GM23338 (cell line): ENCODE measurements around the gene ATAD2B. TPM values are rescaled to one million over a fixed set of nuclear protein-coding genes. Genes with fewer than 3 reads are reported as not detected.

Source experiments
- ATAC-seq: fragments of 200-7000 bp; cut with Tn5 transposase; 3 replicates; pipeline ENCODE4 v1.9.1; 2020
- DNase-seq: peaks from one replicate; pipeline ENCODE4 v3.0.0-alpha.2; 2015; ENCODE audit warnings: low spot score
- H2AFZ ChIP-seq: fragments of 200-600 bp; sonication (generic); 2 replicates; pipeline ENCODE4 v1.8.0; 2016; ENCODE audit warnings: antibody characterized with exemption, mild to moderate bottlenecking, moderate library complexity
- H3F3A ChIP-seq: fragments of 200-600 bp; sonication (generic); replicated peaks from 2 replicates; pipeline ENCODE4 v1.8.0; 2017; ENCODE audit warnings: antibody characterized with exemption, mixed run types, low read depth
- H3K27ac ChIP-seq: fragments of 200-600 bp; sonication (generic); 2 replicates; pipeline ENCODE4 v1.6.1; 2016; ENCODE audit warnings: low read depth
- H3K27me3 ChIP-seq: fragments of 200-600 bp; sonication (generic); 2 replicates; pipeline ENCODE4 v1.8.0; 2016; ENCODE audit warnings: mild to moderate bottlenecking, mixed run types, moderate library complexity; ENCODE audit not compliant: insufficient read depth
- H3K36me3 ChIP-seq: fragments of 200-600 bp; sonication (generic); 2 replicates; pipeline ENCODE4 v1.8.0; 2016; ENCODE audit warnings: mild to moderate bottlenecking; ENCODE audit not compliant: insufficient read depth
- H3K4me1 ChIP-seq: fragments of 200-600 bp; sonication (generic); 2 replicates; pipeline ENCODE4 v1.8.0; 2016; ENCODE audit warnings: mild to moderate bottlenecking, moderate library complexity; ENCODE audit not compliant: insufficient read depth
- H3K4me2 ChIP-seq: fragments of 200-600 bp; sonication (generic); 2 replicates; pipeline ENCODE4 v1.7.1; 2017; ENCODE audit warnings: mixed run types
- H3K4me3 ChIP-seq: fragments of 200-600 bp; sonication (generic); 2 replicates; pipeline ENCODE4 v1.6.1; 2016; ENCODE audit warnings: mixed run types
- H3K79me2 ChIP-seq: fragments of 200-600 bp; sonication (generic); replicated peaks from 2 replicates; pipeline ENCODE4 v1.8.0; 2017; ENCODE audit warnings: mild to moderate bottlenecking; ENCODE audit not compliant: insufficient read depth
- H3K9me2 ChIP-seq: fragments of 200-600 bp; sonication (generic); 2 replicates; pipeline ENCODE4 v1.8.0; 2017; ENCODE audit not compliant: insufficient read depth
- H4K20me1 ChIP-seq: fragments of 200-600 bp; sonication (generic); replicated peaks from 2 replicates; pipeline ENCODE4 v1.8.0; 2017; ENCODE audit warnings: mild to moderate bottlenecking; ENCODE audit not compliant: insufficient read depth
- H3K27ac Mint-ChIP-seq: 2 replicates; pipeline ENCODE4 v1.8.0; 2020; ENCODE audit warnings: inconsistent platforms, mild to moderate bottlenecking, moderate library complexity, mixed read lengths
- H3K27me3 Mint-ChIP-seq: 3 replicates; pipeline ENCODE4 v1.8.0; 2022; ENCODE audit warnings: low read depth, mild to moderate bottlenecking, moderate library complexity, mixed read lengths, inconsistent platforms; ENCODE audit not compliant: insufficient read depth, poor library complexity
- H3K36me3 Mint-ChIP-seq: 3 replicates; pipeline ENCODE4 v1.8.0; 2021; ENCODE audit warnings: low read depth, mild to moderate bottlenecking, inconsistent platforms, moderate library complexity, mixed read lengths
- H3K4me1 Mint-ChIP-seq: 3 replicates; pipeline ENCODE4 v1.8.0; 2020; ENCODE audit warnings: mild to moderate bottlenecking, inconsistent platforms, mixed read lengths
- H3K4me3 Mint-ChIP-seq: 3 replicates; pipeline ENCODE4 v1.8.0; 2021; ENCODE audit warnings: moderate library complexity, mild to moderate bottlenecking, inconsistent platforms, mixed read lengths
- H3K9me3 Mint-ChIP-seq: 3 replicates; pipeline ENCODE4 v1.8.0; 2020; ENCODE audit warnings: moderate library complexity, mild to moderate bottlenecking, inconsistent platforms, mixed read lengths
- CTCF ChIP-seq, 2 experiments: fragments of 200-600 bp in 1 of 2; sonication (generic) in 1 of 2; conservative IDR thresholded peaks; 2 replicates each; pipeline versions ENCODE4 v1.5.1 to v1.6.1; 2016 to 2017; ENCODE audit warnings: antibody characterized with exemption in 2 of 2, low read depth in 2 of 2, mild to moderate bottlenecking in 2 of 2, moderate library complexity in 1 of 2
- EZH2phosphoT487 ChIP-seq: fragments of 200-600 bp; sonication (generic); IDR thresholded peaks from one replicate; pipeline ENCODE4 v1.8.1; 2018; ENCODE audit warnings: antibody characterized with exemption; ENCODE audit not compliant: unreplicated experiment
- JUNB ChIP-seq: IDR thresholded peaks from one replicate; pipeline ENCODE4 v1.6.1; 2016; ENCODE audit warnings: antibody characterized with exemption; ENCODE audit not compliant: unreplicated experiment
- ZNF114 ChIP-seq: fragments of 250-450 bp; sonication (Bioruptor Pico); IDR thresholded peaks from 2 replicates; pipeline ENCODE4 v1.5.0; 2020; ENCODE audit warnings: mild to moderate bottlenecking, moderate library complexity
- polyA plus RNA-seq: library from polyadenylated mRNA; unstranded; fragments of >200 nt; fragmentation: Nextera tagmentation; extraction: Ambion mirVana; gene quantifications from 2 replicates; pipeline ENCODE4 v1.2.1, GENCODE V29; 2016
- total RNA-seq: library from RNA; depleted of rRNA; stranded (reverse); fragments of >200 nt; shearing (Covaris generic); gene quantifications from 2 replicates; pipeline ENCODE4 v1.2.3, GENCODE V29; 2014
- TF ChIP-seq, protein P1 (sequence below): fragments of 250-450 bp; sonication (Bioruptor Pico); IDR thresholded peaks from 2 replicates; pipeline ENCODE4 v1.5.0; 2020; ENCODE audit warnings: mild to moderate bottlenecking, moderate library complexity

Gene ATAD2B
- total and polyA plus RNA-seq, 2 experiments from 2014 or later, result 12.4 to 19.3 TPM

DNA sequence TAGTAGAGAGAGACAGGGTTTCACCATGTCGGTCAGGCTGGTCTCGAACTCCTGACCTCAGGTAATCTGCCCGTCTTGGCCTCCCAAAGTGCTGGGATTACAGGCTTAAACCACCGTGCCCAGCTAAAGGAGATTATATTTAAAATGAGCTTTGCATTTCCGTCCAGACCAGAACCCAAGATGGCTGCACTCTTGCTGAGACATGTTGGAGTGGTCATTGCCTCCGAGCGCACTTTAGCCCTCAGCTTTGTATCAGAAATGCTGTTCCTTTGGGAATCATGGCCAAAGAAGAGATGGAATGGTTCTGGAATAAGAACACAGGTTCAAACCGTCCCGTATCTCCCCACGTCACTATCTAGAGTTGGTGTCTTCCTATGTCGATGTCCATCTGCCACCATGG lies 16.7 kb upstream of the ATAD2B start (continued):
- TF ChIP-seq, protein P1, sequence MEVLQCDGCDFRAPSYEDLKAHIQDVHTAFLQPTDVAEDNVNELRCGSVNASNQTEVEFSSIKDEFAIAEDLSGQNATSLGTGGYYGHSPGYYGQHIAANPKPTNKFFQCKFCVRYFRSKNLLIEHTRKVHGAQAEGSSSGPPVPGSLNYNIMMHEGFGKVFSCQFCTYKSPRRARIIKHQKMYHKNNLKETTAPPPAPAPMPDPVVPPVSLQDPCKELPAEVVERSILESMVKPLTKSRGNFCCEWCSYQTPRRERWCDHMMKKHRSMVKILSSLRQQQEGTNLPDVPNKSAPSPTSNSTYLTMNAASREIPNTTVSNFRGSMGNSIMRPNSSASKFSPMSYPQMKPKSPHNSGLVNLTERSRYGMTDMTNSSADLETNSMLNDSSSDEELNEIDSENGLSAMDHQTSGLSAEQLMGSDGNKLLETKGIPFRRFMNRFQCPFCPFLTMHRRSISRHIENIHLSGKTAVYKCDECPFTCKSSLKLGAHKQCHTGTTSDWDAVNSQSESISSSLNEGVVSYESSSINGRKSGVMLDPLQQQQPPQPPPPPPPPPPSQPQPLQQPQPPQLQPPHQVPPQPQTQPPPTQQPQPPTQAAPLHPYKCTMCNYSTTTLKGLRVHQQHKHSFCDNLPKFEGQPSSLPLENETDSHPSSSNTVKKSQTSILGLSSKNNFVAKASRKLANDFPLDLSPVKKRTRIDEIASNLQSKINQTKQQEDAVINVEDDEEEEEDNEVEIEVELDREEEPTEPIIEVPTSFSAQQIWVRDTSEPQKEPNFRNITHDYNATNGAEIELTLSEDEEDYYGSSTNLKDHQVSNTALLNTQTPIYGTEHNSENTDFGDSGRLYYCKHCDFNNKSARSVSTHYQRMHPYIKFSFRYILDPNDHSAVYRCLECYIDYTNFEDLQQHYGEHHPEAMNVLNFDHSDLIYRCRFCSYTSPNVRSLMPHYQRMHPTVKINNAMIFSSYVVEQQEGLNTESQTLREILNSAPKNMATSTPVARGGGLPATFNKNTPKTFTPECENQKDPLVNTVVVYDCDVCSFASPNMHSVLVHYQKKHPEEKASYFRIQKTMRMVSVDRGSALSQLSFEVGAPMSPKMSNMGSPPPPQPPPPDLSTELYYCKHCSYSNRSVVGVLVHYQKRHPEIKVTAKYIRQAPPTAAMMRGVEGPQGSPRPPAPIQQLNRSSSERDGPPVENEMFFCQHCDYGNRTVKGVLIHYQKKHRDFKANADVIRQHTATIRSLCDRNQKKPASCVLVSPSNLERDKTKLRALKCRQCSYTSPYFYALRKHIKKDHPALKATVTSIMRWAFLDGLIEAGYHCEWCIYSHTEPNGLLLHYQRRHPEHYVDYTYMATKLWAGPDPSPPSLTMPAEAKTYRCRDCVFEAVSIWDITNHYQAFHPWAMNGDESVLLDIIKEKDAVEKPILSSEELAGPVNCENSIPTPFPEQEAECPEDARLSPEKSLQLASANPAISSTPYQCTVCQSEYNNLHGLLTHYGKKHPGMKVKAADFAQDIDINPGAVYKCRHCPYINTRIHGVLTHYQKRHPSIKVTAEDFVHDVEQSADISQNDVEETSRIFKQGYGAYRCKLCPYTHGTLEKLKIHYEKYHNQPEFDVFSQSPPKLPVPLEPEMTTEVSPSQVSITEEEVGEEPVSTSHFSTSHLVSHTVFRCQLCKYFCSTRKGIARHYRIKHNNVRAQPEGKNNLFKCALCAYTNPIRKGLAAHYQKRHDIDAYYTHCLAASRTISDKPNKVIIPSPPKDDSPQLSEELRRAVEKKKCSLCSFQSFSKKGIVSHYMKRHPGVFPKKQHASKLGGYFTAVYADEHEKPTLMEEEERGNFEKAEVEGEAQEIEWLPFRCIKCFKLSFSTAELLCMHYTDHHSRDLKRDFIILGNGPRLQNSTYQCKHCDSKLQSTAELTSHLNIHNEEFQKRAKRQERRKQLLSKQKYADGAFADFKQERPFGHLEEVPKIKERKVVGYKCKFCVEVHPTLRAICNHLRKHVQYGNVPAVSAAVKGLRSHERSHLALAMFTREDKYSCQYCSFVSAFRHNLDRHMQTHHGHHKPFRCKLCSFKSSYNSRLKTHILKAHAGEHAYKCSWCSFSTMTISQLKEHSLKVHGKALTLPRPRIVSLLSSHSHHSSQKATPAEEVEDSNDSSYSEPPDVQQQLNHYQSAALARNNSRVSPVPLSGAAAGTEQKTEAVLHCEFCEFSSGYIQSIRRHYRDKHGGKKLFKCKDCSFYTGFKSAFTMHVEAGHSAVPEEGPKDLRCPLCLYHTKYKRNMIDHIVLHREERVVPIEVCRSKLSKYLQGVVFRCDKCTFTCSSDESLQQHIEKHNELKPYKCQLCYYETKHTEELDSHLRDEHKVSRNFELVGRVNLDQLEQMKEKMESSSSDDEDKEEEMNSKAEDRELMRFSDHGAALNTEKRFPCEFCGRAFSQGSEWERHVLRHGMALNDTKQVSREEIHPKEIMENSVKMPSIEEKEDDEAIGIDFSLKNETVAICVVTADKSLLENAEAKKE (CRISPR knock-in tag), result no peak
- TF ChIP-seq ZNF114 (CRISPR knock-in tag) (no peak), CTCF (conservative IDR thresholded peaks at IDR 0.05; ENCODE audit: low read depth in 2 of 2) (no peak)

- Histone ChIP-seq H3K4me3 (peak overlapping the region; percentile 72), H3K9me2 (no peaks in the 10 kb centered on the region), H2AFZ (no peak overlapping the region), H3K27me3 (no peaks in the 10 kb centered on the region; the same call in 1 of the 2 replicates), H3F3A (peaks cover 11% of the 10 kb centered on the region; the same call in 1 of the 2 replicates), H4K20me1 (peaks cover 3% of the 10 kb centered on the region; the same call in 1 of the 2 replicates), H3K4me1 (peaks cover 16% of the 10 kb centered on the region), H3K79me2 (peaks cover 58% of the 10 kb centered on the region), H3K27ac (no peak overlapping the region), H3K36me3 (no peaks in the 10 kb centered on the region), H3K4me2 (peak overlapping the region; percentile 92)
- Mint-ChIP-seq H3K27me3 (peaks cover 11% of the 10 kb centered on the region), H3K4me3 (peak overlapping the region; percentile 3), H3K4me1 (peaks cover 27% of the 10 kb centered on the region), H3K9me3 (no peaks in the 10 kb centered on the region; the same call in 2 of the 3 replicates), H3K36me3 (peaks cover 10% of the 10 kb centered on the region; the same call in 2 of the 3 replicates), H3K27ac (no peak overlapping the region)
- ATAC-seq (no peak), DNase-seq (no peak)
- TF ChIP-seq EZH2phosphoT487 (no peak), JUNB (no peak)
Observed at GRCh38 chr2:23941644-23942043, 14.7 kb upstream of the ATAD2B start.
